GM23338 (cell line): ENCODE results near the gene AGBL2. TPM values are rescaled to one million over a fixed set of nuclear protein-coding genes. Genes with fewer than 3 reads are reported as not detected.

Source experiments
- ATAC-seq: fragments of 200-7000 bp; cut with Tn5 transposase; 3 replicates; pipeline ENCODE4 v1.9.1; 2020
- DNase-seq: peaks from one replicate; pipeline ENCODE4 v3.0.0-alpha.2; 2015; ENCODE audit warnings: low spot score
- H2AFZ ChIP-seq: fragments of 200-600 bp; sonication (generic); 2 replicates; pipeline ENCODE4 v1.8.0; 2016; ENCODE audit warnings: antibody characterized with exemption, mild to moderate bottlenecking, moderate library complexity
- H3F3A ChIP-seq: fragments of 200-600 bp; sonication (generic); replicated peaks from 2 replicates; pipeline ENCODE4 v1.8.0; 2017; ENCODE audit warnings: antibody characterized with exemption, mixed run types, low read depth
- H3K27ac ChIP-seq: fragments of 200-600 bp; sonication (generic); 2 replicates; pipeline ENCODE4 v1.6.1; 2016; ENCODE audit warnings: low read depth
- H3K27me3 ChIP-seq: fragments of 200-600 bp; sonication (generic); 2 replicates; pipeline ENCODE4 v1.8.0; 2016; ENCODE audit warnings: mild to moderate bottlenecking, mixed run types, moderate library complexity; ENCODE audit not compliant: insufficient read depth
- H3K36me3 ChIP-seq: fragments of 200-600 bp; sonication (generic); 2 replicates; pipeline ENCODE4 v1.8.0; 2016; ENCODE audit warnings: mild to moderate bottlenecking; ENCODE audit not compliant: insufficient read depth
- H3K4me1 ChIP-seq: fragments of 200-600 bp; sonication (generic); 2 replicates; pipeline ENCODE4 v1.8.0; 2016; ENCODE audit warnings: mild to moderate bottlenecking, moderate library complexity; ENCODE audit not compliant: insufficient read depth
- H3K4me2 ChIP-seq: fragments of 200-600 bp; sonication (generic); 2 replicates; pipeline ENCODE4 v1.7.1; 2017; ENCODE audit warnings: mixed run types
- H3K4me3 ChIP-seq: fragments of 200-600 bp; sonication (generic); 2 replicates; pipeline ENCODE4 v1.6.1; 2016; ENCODE audit warnings: mixed run types
- H3K79me2 ChIP-seq: fragments of 200-600 bp; sonication (generic); replicated peaks from 2 replicates; pipeline ENCODE4 v1.8.0; 2017; ENCODE audit warnings: mild to moderate bottlenecking; ENCODE audit not compliant: insufficient read depth
- H3K9me2 ChIP-seq: fragments of 200-600 bp; sonication (generic); 2 replicates; pipeline ENCODE4 v1.8.0; 2017; ENCODE audit not compliant: insufficient read depth
- H4K20me1 ChIP-seq: fragments of 200-600 bp; sonication (generic); replicated peaks from 2 replicates; pipeline ENCODE4 v1.8.0; 2017; ENCODE audit warnings: mild to moderate bottlenecking; ENCODE audit not compliant: insufficient read depth
- H3K27ac Mint-ChIP-seq: 2 replicates; pipeline ENCODE4 v1.8.0; 2020; ENCODE audit warnings: inconsistent platforms, mild to moderate bottlenecking, moderate library complexity, mixed read lengths
- H3K27me3 Mint-ChIP-seq: 3 replicates; pipeline ENCODE4 v1.8.0; 2022; ENCODE audit warnings: low read depth, mild to moderate bottlenecking, moderate library complexity, mixed read lengths, inconsistent platforms; ENCODE audit not compliant: insufficient read depth, poor library complexity
- H3K36me3 Mint-ChIP-seq: 3 replicates; pipeline ENCODE4 v1.8.0; 2021; ENCODE audit warnings: low read depth, mild to moderate bottlenecking, inconsistent platforms, moderate library complexity, mixed read lengths
- H3K4me1 Mint-ChIP-seq: 3 replicates; pipeline ENCODE4 v1.8.0; 2020; ENCODE audit warnings: mild to moderate bottlenecking, inconsistent platforms, mixed read lengths
- H3K4me3 Mint-ChIP-seq: 3 replicates; pipeline ENCODE4 v1.8.0; 2021; ENCODE audit warnings: moderate library complexity, mild to moderate bottlenecking, inconsistent platforms, mixed read lengths
- H3K9me3 Mint-ChIP-seq: 3 replicates; pipeline ENCODE4 v1.8.0; 2020; ENCODE audit warnings: moderate library complexity, mild to moderate bottlenecking, inconsistent platforms, mixed read lengths
- CREB1 ChIP-seq: fragments of 250-450 bp; sonication (Bioruptor Pico); IDR thresholded peaks from 2 replicates; pipeline ENCODE4 v1.5.0; 2020; ENCODE audit warnings: low read depth, mild to moderate bottlenecking, moderate library complexity
- CTCF ChIP-seq, 2 experiments: fragments of 200-600 bp in 1 of 2; sonication (generic) in 1 of 2; conservative IDR thresholded peaks; 2 replicates each; pipeline versions ENCODE4 v1.5.1 to v1.6.1; 2016 to 2017; ENCODE audit warnings: antibody characterized with exemption in 2 of 2, low read depth in 2 of 2, mild to moderate bottlenecking in 2 of 2, moderate library complexity in 1 of 2
- EZH2 ChIP-seq: fragments of 200-600 bp; sonication (generic); IDR thresholded peaks from one replicate; pipeline ENCODE4 v1.8.0; 2017; ENCODE audit warnings: antibody characterized with exemption, mild to moderate bottlenecking, low read depth; ENCODE audit not compliant: unreplicated experiment
- EZH2phosphoT487 ChIP-seq: fragments of 200-600 bp; sonication (generic); IDR thresholded peaks from one replicate; pipeline ENCODE4 v1.8.1; 2018; ENCODE audit warnings: antibody characterized with exemption; ENCODE audit not compliant: unreplicated experiment
- JUNB ChIP-seq: IDR thresholded peaks from one replicate; pipeline ENCODE4 v1.6.1; 2016; ENCODE audit warnings: antibody characterized with exemption; ENCODE audit not compliant: unreplicated experiment
- NANOG ChIP-seq: IDR thresholded peaks from 2 replicates; pipeline ENCODE4 v1.6.1; 2016; ENCODE audit warnings: antibody characterized with exemption, borderline replicate concordance
- POLR2AphosphoS5 ChIP-seq: IDR thresholded peaks from 2 replicates; pipeline ENCODE4 v1.6.1; 2016; ENCODE audit warnings: antibody characterized with exemption, low read depth
- STAT1 ChIP-seq: IDR thresholded peaks from one replicate; pipeline ENCODE4 v1.6.1; 2016; ENCODE audit warnings: antibody characterized with exemption; ENCODE audit not compliant: unreplicated experiment
- ZNF114 ChIP-seq: fragments of 250-450 bp; sonication (Bioruptor Pico); IDR thresholded peaks from 2 replicates; pipeline ENCODE4 v1.5.0; 2020; ENCODE audit warnings: mild to moderate bottlenecking, moderate library complexity
- ZNF331 ChIP-seq: fragments of 250-450 bp; sonication (Bioruptor Pico); IDR thresholded peaks from 2 replicates; pipeline ENCODE4 v1.5.0; 2020; ENCODE audit warnings: low read depth, mild to moderate bottlenecking, moderate library complexity
- polyA plus RNA-seq: library from polyadenylated mRNA; unstranded; fragments of >200 nt; fragmentation: Nextera tagmentation; extraction: Ambion mirVana; gene quantifications from 2 replicates; pipeline ENCODE4 v1.2.1, GENCODE V29; 2016
- total RNA-seq: library from RNA; depleted of rRNA; stranded (reverse); fragments of >200 nt; shearing (Covaris generic); gene quantifications from 2 replicates; pipeline ENCODE4 v1.2.3, GENCODE V29; 2014
- TF ChIP-seq, protein P1 (sequence below): IDR thresholded peaks from one replicate; pipeline ENCODE4 v1.6.1; 2018; ENCODE audit warnings: antibody characterized with exemption; ENCODE audit not compliant: unreplicated experiment
- TF ChIP-seq, protein P2 (sequence below): IDR thresholded peaks from 2 replicates; pipeline ENCODE4 v1.6.1; 2016; ENCODE audit warnings: antibody characterized with exemption
- TF ChIP-seq, protein P3 (sequence below): fragments of 250-450 bp; sonication (Bioruptor Pico); IDR thresholded peaks from 2 replicates; pipeline ENCODE4 v1.5.0; 2020; ENCODE audit warnings: mild to moderate bottlenecking, moderate library complexity

Gene AGBL2
- total and polyA plus RNA-seq, 2 experiments from 2014 or later = 5.1 to 5.6 TPM

DNA sequence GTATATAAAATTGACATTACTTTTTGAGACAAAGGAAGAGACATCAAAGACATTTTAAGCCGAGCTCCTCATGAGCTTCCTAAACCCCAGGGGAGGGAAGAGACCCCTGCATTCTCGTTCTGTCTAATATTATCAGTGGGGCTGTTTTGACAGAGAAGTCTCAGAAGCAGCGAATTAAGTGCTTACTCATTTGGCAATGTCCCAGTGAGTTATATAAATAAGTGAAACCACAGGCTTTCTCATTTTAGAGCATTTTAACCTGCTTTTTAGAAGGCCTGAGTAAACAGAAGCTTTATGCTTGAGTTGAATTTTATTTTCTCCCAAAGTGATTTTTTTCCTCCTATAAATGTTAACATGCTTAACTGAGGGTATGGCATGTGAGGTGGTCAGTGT lies 97.8 kb downstream of the AGBL2 start:
- no peaks in the 10 kb centered on the region for H3K4me1 ChIP-seq
- H3F3A ChIP-seq = peaks cover 10% of the 10 kb centered on the region; the same call in 1 of the 2 replicates
- DNase-seq (no peak), ATAC-seq (no peak)
- Mint-ChIP-seq H3K36me3 (peaks cover 31% of the 10 kb centered on the region; the same call in 2 of the 3 replicates), H3K9me3 (no peaks in the 10 kb centered on the region), H3K4me3 (no peak overlapping the region), H3K4me1 (no peaks in the 10 kb centered on the region), H3K27ac (no peak overlapping the region), H3K27me3 (no peaks in the 10 kb centered on the region)
- TF ChIP-seq EZH2phosphoT487 (no peak), CREB1 (CRISPR knock-in tag) (no peak), ZNF331 (CRISPR knock-in tag) (no peak), POLR2AphosphoS5 (no peak), ZNF114 (no peak), EZH2 (no peak), STAT1 (no peak), NANOG (no peak), CTCF (conservative IDR thresholded peaks at IDR 0.05; ENCODE audit: low read depth in 2 of 2) (no peak), JUNB (no peak)
- TF ChIP-seq, protein P1, sequence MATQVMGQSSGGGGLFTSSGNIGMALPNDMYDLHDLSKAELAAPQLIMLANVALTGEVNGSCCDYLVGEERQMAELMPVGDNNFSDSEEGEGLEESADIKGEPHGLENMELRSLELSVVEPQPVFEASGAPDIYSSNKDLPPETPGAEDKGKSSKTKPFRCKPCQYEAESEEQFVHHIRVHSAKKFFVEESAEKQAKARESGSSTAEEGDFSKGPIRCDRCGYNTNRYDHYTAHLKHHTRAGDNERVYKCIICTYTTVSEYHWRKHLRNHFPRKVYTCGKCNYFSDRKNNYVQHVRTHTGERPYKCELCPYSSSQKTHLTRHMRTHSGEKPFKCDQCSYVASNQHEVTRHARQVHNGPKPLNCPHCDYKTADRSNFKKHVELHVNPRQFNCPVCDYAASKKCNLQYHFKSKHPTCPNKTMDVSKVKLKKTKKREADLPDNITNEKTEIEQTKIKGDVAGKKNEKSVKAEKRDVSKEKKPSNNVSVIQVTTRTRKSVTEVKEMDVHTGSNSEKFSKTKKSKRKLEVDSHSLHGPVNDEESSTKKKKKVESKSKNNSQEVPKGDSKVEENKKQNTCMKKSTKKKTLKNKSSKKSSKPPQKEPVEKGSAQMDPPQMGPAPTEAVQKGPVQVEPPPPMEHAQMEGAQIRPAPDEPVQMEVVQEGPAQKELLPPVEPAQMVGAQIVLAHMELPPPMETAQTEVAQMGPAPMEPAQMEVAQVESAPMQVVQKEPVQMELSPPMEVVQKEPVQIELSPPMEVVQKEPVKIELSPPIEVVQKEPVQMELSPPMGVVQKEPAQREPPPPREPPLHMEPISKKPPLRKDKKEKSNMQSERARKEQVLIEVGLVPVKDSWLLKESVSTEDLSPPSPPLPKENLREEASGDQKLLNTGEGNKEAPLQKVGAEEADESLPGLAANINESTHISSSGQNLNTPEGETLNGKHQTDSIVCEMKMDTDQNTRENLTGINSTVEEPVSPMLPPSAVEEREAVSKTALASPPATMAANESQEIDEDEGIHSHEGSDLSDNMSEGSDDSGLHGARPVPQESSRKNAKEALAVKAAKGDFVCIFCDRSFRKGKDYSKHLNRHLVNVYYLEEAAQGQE = no peak
- TF ChIP-seq, protein P2, sequence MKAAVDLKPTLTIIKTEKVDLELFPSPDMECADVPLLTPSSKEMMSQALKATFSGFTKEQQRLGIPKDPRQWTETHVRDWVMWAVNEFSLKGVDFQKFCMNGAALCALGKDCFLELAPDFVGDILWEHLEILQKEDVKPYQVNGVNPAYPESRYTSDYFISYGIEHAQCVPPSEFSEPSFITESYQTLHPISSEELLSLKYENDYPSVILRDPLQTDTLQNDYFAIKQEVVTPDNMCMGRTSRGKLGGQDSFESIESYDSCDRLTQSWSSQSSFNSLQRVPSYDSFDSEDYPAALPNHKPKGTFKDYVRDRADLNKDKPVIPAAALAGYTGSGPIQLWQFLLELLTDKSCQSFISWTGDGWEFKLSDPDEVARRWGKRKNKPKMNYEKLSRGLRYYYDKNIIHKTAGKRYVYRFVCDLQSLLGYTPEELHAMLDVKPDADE = no peak
- TF ChIP-seq, protein P3, sequence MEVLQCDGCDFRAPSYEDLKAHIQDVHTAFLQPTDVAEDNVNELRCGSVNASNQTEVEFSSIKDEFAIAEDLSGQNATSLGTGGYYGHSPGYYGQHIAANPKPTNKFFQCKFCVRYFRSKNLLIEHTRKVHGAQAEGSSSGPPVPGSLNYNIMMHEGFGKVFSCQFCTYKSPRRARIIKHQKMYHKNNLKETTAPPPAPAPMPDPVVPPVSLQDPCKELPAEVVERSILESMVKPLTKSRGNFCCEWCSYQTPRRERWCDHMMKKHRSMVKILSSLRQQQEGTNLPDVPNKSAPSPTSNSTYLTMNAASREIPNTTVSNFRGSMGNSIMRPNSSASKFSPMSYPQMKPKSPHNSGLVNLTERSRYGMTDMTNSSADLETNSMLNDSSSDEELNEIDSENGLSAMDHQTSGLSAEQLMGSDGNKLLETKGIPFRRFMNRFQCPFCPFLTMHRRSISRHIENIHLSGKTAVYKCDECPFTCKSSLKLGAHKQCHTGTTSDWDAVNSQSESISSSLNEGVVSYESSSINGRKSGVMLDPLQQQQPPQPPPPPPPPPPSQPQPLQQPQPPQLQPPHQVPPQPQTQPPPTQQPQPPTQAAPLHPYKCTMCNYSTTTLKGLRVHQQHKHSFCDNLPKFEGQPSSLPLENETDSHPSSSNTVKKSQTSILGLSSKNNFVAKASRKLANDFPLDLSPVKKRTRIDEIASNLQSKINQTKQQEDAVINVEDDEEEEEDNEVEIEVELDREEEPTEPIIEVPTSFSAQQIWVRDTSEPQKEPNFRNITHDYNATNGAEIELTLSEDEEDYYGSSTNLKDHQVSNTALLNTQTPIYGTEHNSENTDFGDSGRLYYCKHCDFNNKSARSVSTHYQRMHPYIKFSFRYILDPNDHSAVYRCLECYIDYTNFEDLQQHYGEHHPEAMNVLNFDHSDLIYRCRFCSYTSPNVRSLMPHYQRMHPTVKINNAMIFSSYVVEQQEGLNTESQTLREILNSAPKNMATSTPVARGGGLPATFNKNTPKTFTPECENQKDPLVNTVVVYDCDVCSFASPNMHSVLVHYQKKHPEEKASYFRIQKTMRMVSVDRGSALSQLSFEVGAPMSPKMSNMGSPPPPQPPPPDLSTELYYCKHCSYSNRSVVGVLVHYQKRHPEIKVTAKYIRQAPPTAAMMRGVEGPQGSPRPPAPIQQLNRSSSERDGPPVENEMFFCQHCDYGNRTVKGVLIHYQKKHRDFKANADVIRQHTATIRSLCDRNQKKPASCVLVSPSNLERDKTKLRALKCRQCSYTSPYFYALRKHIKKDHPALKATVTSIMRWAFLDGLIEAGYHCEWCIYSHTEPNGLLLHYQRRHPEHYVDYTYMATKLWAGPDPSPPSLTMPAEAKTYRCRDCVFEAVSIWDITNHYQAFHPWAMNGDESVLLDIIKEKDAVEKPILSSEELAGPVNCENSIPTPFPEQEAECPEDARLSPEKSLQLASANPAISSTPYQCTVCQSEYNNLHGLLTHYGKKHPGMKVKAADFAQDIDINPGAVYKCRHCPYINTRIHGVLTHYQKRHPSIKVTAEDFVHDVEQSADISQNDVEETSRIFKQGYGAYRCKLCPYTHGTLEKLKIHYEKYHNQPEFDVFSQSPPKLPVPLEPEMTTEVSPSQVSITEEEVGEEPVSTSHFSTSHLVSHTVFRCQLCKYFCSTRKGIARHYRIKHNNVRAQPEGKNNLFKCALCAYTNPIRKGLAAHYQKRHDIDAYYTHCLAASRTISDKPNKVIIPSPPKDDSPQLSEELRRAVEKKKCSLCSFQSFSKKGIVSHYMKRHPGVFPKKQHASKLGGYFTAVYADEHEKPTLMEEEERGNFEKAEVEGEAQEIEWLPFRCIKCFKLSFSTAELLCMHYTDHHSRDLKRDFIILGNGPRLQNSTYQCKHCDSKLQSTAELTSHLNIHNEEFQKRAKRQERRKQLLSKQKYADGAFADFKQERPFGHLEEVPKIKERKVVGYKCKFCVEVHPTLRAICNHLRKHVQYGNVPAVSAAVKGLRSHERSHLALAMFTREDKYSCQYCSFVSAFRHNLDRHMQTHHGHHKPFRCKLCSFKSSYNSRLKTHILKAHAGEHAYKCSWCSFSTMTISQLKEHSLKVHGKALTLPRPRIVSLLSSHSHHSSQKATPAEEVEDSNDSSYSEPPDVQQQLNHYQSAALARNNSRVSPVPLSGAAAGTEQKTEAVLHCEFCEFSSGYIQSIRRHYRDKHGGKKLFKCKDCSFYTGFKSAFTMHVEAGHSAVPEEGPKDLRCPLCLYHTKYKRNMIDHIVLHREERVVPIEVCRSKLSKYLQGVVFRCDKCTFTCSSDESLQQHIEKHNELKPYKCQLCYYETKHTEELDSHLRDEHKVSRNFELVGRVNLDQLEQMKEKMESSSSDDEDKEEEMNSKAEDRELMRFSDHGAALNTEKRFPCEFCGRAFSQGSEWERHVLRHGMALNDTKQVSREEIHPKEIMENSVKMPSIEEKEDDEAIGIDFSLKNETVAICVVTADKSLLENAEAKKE (CRISPR knock-in tag) = no peak
- H3K4me2 ChIP-seq = no peak overlapping the region
- H2AFZ ChIP-seq = no peak overlapping the region
- no peak overlapping the region for H3K4me3 ChIP-seq
- H3K27ac ChIP-seq = no peak overlapping the region
- peaks cover 19% of the 10 kb centered on the region for H3K36me3 ChIP-seq
- no peaks in the 10 kb centered on the region for H3K9me2 ChIP-seq
- no peaks in the 10 kb centered on the region for H3K79me2 ChIP-seq
- no peaks in the 10 kb centered on the region for H3K27me3 ChIP-seq
- peaks cover 12% of the 10 kb centered on the region; the same call in 1 of the 2 replicates for H4K20me1 ChIP-seq
